PC-9 (cell line): ENCODE measurements around the gene GLO1. TPM values are rescaled to one million over a fixed set of nuclear protein-coding genes. Genes with fewer than 3 reads are reported as not detected.

Source experiments
- BruUV-seq: library from RNA; stranded (reverse); fragments of 400-500 nt; replicated peaks from 2 replicates; lab custom pipeline; 2021; lab: Mats Ljungman, UMichigan
- CTCF ChIA-PET: fragments of 300-600 bp; sonication (Branson Sonifier 250); formaldehyde crosslinking; loops from one replicate; lab custom pipeline; 2022; ENCODE audit warnings: antibody characterized with exemption; lab: Charles Lee
- POLR2A ChIA-PET: fragments of 300-600 bp; sonication (Branson Sonifier 250); formaldehyde crosslinking; loops from one replicate; lab custom pipeline; 2022; ENCODE audit warnings: antibody characterized with exemption; ENCODE audit not compliant: unreplicated experiment; lab: Charles Lee
- DNase-seq, 2 experiments: peaks; one replicate each; pipeline versions ENCODE4 v3.0.0 to v3.0.0-alpha.2; 2015 to 2022; ENCODE audit warnings: mixed read lengths in 1 of 2
- H2AFZ ChIP-seq: fragments of 200-600 bp; sonication (generic); 2 replicates; pipeline ENCODE4 v1.8.1; 2017; ENCODE audit warnings: antibody characterized with exemption
- H3F3A ChIP-seq: fragments of 200-600 bp; sonication (generic); 2 replicates; pipeline ENCODE4 v1.8.1; 2017; ENCODE audit warnings: antibody characterized with exemption, mild to moderate bottlenecking, low read depth; ENCODE audit not compliant: insufficient read depth
- H3K27ac ChIP-seq: fragments of 200-600 bp; sonication (generic); 2 replicates; pipeline ENCODE4 v1.6.1; 2016; ENCODE audit warnings: mixed run types
- H3K27me3 ChIP-seq: fragments of 200-600 bp; sonication (generic); 2 replicates; pipeline ENCODE4 v1.6.1; 2016; ENCODE audit warnings: low read depth, mixed run types; ENCODE audit not compliant: insufficient read depth
- H3K36me3 ChIP-seq: fragments of 200-600 bp; sonication (generic); 2 replicates; pipeline ENCODE4 v1.6.1; 2016; ENCODE audit warnings: low read depth, mixed run types
- H3K4me1 ChIP-seq: fragments of 200-600 bp; sonication (generic); replicated peaks from 2 replicates; pipeline ENCODE4 v1.6.1; 2016; ENCODE audit warnings: mixed run types; ENCODE audit not compliant: insufficient read depth
- H3K4me2 ChIP-seq: fragments of 200-600 bp; sonication (generic); 2 replicates; pipeline ENCODE4 v1.6.1; 2017; ENCODE audit warnings: mixed run types
- H3K4me3 ChIP-seq: fragments of 200-600 bp; sonication (generic); 2 replicates; pipeline ENCODE4 v1.6.1; 2016; ENCODE audit warnings: mixed run types
- H3K79me2 ChIP-seq: fragments of 200-600 bp; sonication (generic); 2 replicates; pipeline ENCODE4 v1.6.1; 2017; ENCODE audit warnings: low read depth, mixed run types
- H3K9me2 ChIP-seq: fragments of 200-600 bp; sonication (generic); 2 replicates; pipeline ENCODE4 v1.8.1; 2017; ENCODE audit warnings: mild to moderate bottlenecking; ENCODE audit not compliant: insufficient read depth
- H3K9me3 ChIP-seq: fragments of 200-600 bp; sonication (generic); 2 replicates; pipeline ENCODE4 v1.8.1; 2016; ENCODE audit warnings: low read depth; ENCODE audit not compliant: insufficient read depth
- H4K20me1 ChIP-seq: fragments of 200-600 bp; sonication (generic); 2 replicates; pipeline ENCODE4 v1.8.1; 2017; ENCODE audit not compliant: insufficient read depth
- CTCF ChIP-seq: fragments of 200-600 bp; sonication (generic); conservative IDR thresholded peaks from 2 replicates; pipeline ENCODE4 v1.6.1; 2017; ENCODE audit warnings: mixed run types, antibody characterized with exemption, mild to moderate bottlenecking, moderate library complexity
- EZH2 ChIP-seq: fragments of 200-600 bp; sonication (generic); IDR thresholded peaks from 2 replicates; pipeline ENCODE4 v1.8.0; 2017; ENCODE audit warnings: antibody characterized with exemption, low read depth
- intact Hi-C: fragments of 100-400 bp; cut with micrococcal nuclease; formaldehyde crosslinking; loops from one replicate; pipeline ENCODE4 v1.10.0; 2022; ENCODE audit not compliant: unreplicated experiment
- total RNA-seq: library from RNA; stranded (reverse); gene quantifications from 2 replicates; pipeline ENCODE4 v1.2.3, GENCODE V29; 2021

GLO1 gene
- total RNA-seq, 1 experiment from 2014 or later, result 118 TPM

DNA sequence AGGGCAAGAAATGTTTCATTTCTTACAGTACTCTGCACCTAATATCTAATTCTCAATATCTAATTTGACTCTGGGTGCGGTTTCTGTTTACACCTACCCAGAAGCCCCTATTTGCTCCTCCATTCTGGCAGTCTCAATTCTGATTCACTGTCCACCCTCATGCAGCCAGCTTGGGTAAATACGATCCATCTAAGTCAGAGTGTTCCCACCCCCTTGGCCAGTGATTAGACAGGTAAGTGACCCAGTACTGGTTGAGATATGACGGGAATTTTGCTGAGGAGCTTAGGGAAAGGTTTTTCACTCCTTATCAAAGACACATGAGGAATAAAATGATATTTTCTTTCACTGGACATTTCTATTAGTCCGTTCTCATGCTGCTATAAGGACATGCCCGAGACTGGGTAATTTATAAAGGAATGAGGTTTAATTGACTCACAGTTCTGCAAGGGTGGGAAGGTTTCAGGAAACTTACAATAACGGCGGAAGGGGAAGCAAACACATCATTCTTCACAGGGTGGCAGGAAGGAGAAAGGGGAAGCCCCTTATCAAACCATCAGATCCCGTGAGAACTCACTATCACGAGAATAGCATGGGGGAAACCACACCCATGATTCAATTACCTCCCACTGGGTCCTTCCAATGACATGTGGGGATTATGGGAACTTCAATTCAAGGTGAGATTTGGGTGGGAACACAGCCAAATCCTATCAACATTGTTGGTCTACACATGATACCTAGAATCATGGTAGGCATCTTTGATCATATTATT, 29.4 kb downstream of the GLO1 start:
- intact Hi-C loops, result loop anchor here (2.0 to 10.0 kb wide), 2 partner anchors 179 to 979 kb away; partner anchors contain the start of gene MDGA1
- TF ChIP-seq CTCF, result no peak
- no peak for TF ChIP-seq EZH2
- Histone ChIP-seq H3K9me3 (no peaks in the 10 kb centered on the region), H3K27ac (no peak overlapping the region), H3K4me3 (no peak overlapping the region), H3K36me3 (peaks cover 21% of the 10 kb centered on the region), H4K20me1 (no peaks in the 10 kb centered on the region), H3K4me2 (no peak overlapping the region), H3F3A (peaks cover 11% of the 10 kb centered on the region), H2AFZ (no peak overlapping the region), H3K9me2 (no peaks in the 10 kb centered on the region), H3K4me1 (no peaks in the 10 kb centered on the region), H3K27me3 (no peaks in the 10 kb centered on the region), H3K79me2 (no peaks in the 10 kb centered on the region)
- DNase-seq, result no peak
- BruUV-seq, result no TSS peak
- POLR2A ChIA-PET, result no interaction called here
- CTCF ChIA-PET, result no interaction called here

DNA sequence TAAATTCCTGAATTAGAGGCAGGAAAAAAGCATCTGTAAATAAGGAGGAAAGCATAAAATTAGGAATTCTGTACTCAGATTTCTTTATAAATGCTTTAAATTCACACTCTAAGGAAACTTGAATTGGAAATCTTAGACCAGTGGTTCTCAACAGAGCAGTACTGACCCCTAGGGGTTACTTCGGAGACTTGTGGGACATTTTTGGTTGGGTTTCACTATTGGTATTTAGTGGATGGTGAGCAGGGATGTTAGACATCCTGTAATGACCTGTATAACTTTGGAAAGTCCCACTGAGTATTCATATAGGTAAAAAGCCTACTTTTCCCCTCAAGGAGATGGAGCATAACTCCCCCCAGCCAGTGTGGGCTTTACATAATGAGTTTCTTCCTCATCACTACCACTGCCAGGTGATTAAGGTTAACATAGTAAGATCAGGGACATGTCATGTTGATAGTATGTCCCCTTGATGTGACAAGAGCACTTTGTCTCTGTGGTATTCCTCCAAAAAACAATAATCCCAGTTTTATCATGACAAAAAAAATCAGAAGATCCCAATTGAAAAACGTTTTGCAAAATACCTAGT, 31.0 kb downstream of the GLO1 start:
- H2AFZ ChIP-seq, result no peak overlapping the region
- no peaks in the 10 kb centered on the region for H3K79me2 ChIP-seq
- no peak overlapping the region for H3K27ac ChIP-seq
- H3F3A ChIP-seq, result peaks cover 11% of the 10 kb centered on the region
- peaks cover 11% of the 10 kb centered on the region; the same call in 1 of the 2 replicates for H3K36me3 ChIP-seq
- intact Hi-C loops, result loop anchor here (2.0 to 10.0 kb wide), 2 partner anchors 177 to 977 kb away; partner anchors contain the start of gene MDGA1
- no peak overlapping the region for H3K4me3 ChIP-seq
- no peaks in the 10 kb centered on the region for H3K4me1 ChIP-seq
- H3K9me3 ChIP-seq, result no peaks in the 10 kb centered on the region
- peak; percentile 17 to 42 for DNase-seq
- ChIA-PET CTCF (no interaction called here), POLR2A (no interaction called here)
- H3K4me2 ChIP-seq, result no peak overlapping the region
- no TSS peak for BruUV-seq
- no peaks in the 10 kb centered on the region for H3K9me2 ChIP-seq
- no peaks in the 10 kb centered on the region for H3K27me3 ChIP-seq
- TF ChIP-seq CTCF, result peak; percentile 78
- no peak for TF ChIP-seq EZH2
- H4K20me1 ChIP-seq, result no peaks in the 10 kb centered on the region

GRCh38 chr6:38658418-38659167, 44.4 kb downstream of the GLO1 start:
- Histone ChIP-seq H3K4me2 (no peak overlapping the region), H3K27ac (no peak overlapping the region), H3F3A (no peaks in the 10 kb centered on the region; the same call in 1 of the 2 replicates), H3K36me3 (no peaks in the 10 kb centered on the region), H4K20me1 (no peaks in the 10 kb centered on the region), H3K9me2 (no peaks in the 10 kb centered on the region), H3K79me2 (no peaks in the 10 kb centered on the region), H3K27me3 (no peaks in the 10 kb centered on the region), H3K9me3 (no peaks in the 10 kb centered on the region), H3K4me3 (no peak overlapping the region), H2AFZ (no peak overlapping the region), H3K4me1 (no peaks in the 10 kb centered on the region)
- ChIA-PET CTCF (no interaction called here), POLR2A (no interaction called here)
- no TSS peak for BruUV-seq
- no peak for TF ChIP-seq CTCF
- TF ChIP-seq EZH2, result no peak
- DNase-seq, result no peak
- intact Hi-C loops, result no loop called here
